A549 (cell line): ENCODE data around the gene IL2RA. TPM values are rescaled to one million over a fixed set of nuclear protein-coding genes. Genes with fewer than 3 reads are reported as not detected.

Source experiments
- ATAC-seq, 2 experiments: fragments of 200-7000 bp in 1 of 2; fragments of >200 bp in 1 of 2; cut with Nextera tagmentation in 1 of 2; cut with Tn5 transposase in 1 of 2; 3 replicates each; pipeline versions ENCODE4 v1.8.0 to v1.9.1; 2018 to 2020; ENCODE audit warnings: mild to moderate bottlenecking in 1 of 2, moderate library complexity in 1 of 2
- CTCF ChIA-PET: fragments of 300-600 bp; sonication (Branson Sonifier 250); formaldehyde crosslinking; extraction: SDS; loops from one replicate; lab custom pipeline; 2021; ENCODE audit warnings: antibody characterized with exemption, inconsistent platforms; lab: Yijun Ruan, JAX
- POLR2A ChIA-PET: fragments of 350-600 bp; formaldehyde crosslinking; extraction: SDS; loops from one replicate; lab custom pipeline; 2021; ENCODE audit warnings: antibody characterized with exemption, inconsistent platforms; lab: Yijun Ruan, JAX
- DNase-seq, 2 experiments: peaks; one replicate each; pipeline versions ENCODE4 v3.0.0 to v3.0.0-alpha.2; 2011 to 2016; ENCODE audit warnings: low read depth in 1 of 2, low spot score in 1 of 2
- FAIRE-seq: peaks from 2 replicates; lab custom pipeline; 2011; peaks lifted over from hg19 to GRCh38; lab: Jason Lieb, UNC
- H3K27ac ChIP-seq, 2 experiments: fragments of >200 bp; sonication (Bioruptor Twin); formaldehyde crosslinking; 3 replicates each; pipeline ENCODE4 v1.5.1; 2016 to 2017
- H3K4me1 ChIP-seq: fragments of >200 bp; sonication (Bioruptor Twin); formaldehyde crosslinking; 3 replicates; pipeline ENCODE4 v1.6.1; 2016
- H3K4me2 ChIP-seq: fragments of >200 bp; sonication (Bioruptor Twin); formaldehyde crosslinking; 3 replicates; pipeline ENCODE4 v1.6.1; 2016
- H3K4me3 ChIP-seq: fragments of >200 bp; sonication (Bioruptor Twin); formaldehyde crosslinking; 3 replicates; pipeline ENCODE4 v1.5.1; 2016
- H3K9me3 ChIP-seq: fragments of >200 bp; sonication (Bioruptor Twin); formaldehyde crosslinking; 3 replicates; pipeline ENCODE4 v1.6.1; 2016
- ATOH8 ChIP-seq: fragments of 250-450 bp; sonication (Bioruptor Pico); IDR thresholded peaks from 2 replicates; pipeline ENCODE4 v1.5.0; 2020; ENCODE audit warnings: low read depth, mild to moderate bottlenecking, moderate library complexity
- CBX8 ChIP-seq: fragments of 200-600 bp; sonication (generic); IDR thresholded peaks from 2 replicates; pipeline ENCODE4 v1.6.1; 2016
- CHD4 ChIP-seq: fragments of 200-600 bp; sonication (generic); IDR thresholded peaks from 2 replicates; pipeline ENCODE4 v1.6.1; 2016; ENCODE audit warnings: antibody characterized with exemption, mild to moderate bottlenecking, borderline replicate concordance
- CTCF ChIP-seq: fragments of >200 bp; sonication (Bioruptor Twin); formaldehyde crosslinking; IDR thresholded peaks from 3 replicates; pipeline ENCODE4 v1.5.1; 2016
- EHF ChIP-seq: fragments of 250-450 bp; sonication (Bioruptor Pico); IDR thresholded peaks from 2 replicates; pipeline ENCODE4 v1.5.0; 2020; ENCODE audit warnings: mild to moderate bottlenecking
- FOSB ChIP-seq: fragments of 250-450 bp; sonication (Bioruptor Pico); IDR thresholded peaks from 2 replicates; pipeline ENCODE4 v1.5.0; 2020; ENCODE audit warnings: mild to moderate bottlenecking, moderate library complexity
- FOSL2 ChIP-seq, 2 experiments: fragments of 450-650 bp in 1 of 2; fragments of >200 bp in 1 of 2; sonication (Bioruptor Twin) in 1 of 2; formaldehyde crosslinking; IDR thresholded peaks; 2 replicates each; pipeline versions ENCODE4 v1.5.0 to v1.6.1; 2016 to 2020; ENCODE audit warnings: mild to moderate bottlenecking in 1 of 2, moderate library complexity in 1 of 2
- FOXS1 ChIP-seq: fragments of 250-450 bp; sonication (Bioruptor Pico); IDR thresholded peaks from 2 replicates; pipeline ENCODE4 v1.5.0; 2020; ENCODE audit warnings: mild to moderate bottlenecking, moderate library complexity
- HDAC2 ChIP-seq: fragments of 200-600 bp; sonication (generic); IDR thresholded peaks from 2 replicates; pipeline ENCODE4 v1.6.1; 2016
- HOXA7 ChIP-seq: fragments of 250-450 bp; sonication (Bioruptor Pico); IDR thresholded peaks from 2 replicates; pipeline ENCODE4 v1.5.0; 2020; ENCODE audit warnings: mild to moderate bottlenecking, moderate library complexity
- HOXB13 ChIP-seq: fragments of 250-450 bp; sonication (Bioruptor Pico); IDR thresholded peaks from 2 replicates; pipeline ENCODE4 v1.5.0; 2020; ENCODE audit warnings: low read depth, mild to moderate bottlenecking, moderate library complexity
- HOXB5 ChIP-seq: fragments of 250-450 bp; sonication (Bioruptor Pico); IDR thresholded peaks from 2 replicates; pipeline ENCODE4 v1.5.0; 2020; ENCODE audit warnings: mild to moderate bottlenecking, moderate library complexity
- JUN ChIP-seq, 2 experiments: fragments of >200 bp; sonication (Bioruptor Twin); formaldehyde crosslinking; IDR thresholded peaks; 2 replicates in 1 of 2; 3 replicates in 1 of 2; pipeline ENCODE4 v1.6.1; 2016 to 2017
- JUNB ChIP-seq: fragments of >200 bp; sonication (Bioruptor Twin); formaldehyde crosslinking; IDR thresholded peaks from 2 replicates; pipeline ENCODE4 v1.6.1; 2016
- KDM1A ChIP-seq: fragments of 200-600 bp; sonication (generic); IDR thresholded peaks from 2 replicates; pipeline ENCODE4 v1.6.1; 2016; ENCODE audit warnings: low read depth, mild to moderate bottlenecking
- MAFK ChIP-seq: fragments of 450-650 bp; IDR thresholded peaks from 2 replicates; pipeline ENCODE4 v1.6.1; 2014; ENCODE audit not compliant: partially characterized antibody
- MAZ ChIP-seq: fragments of 150-350 bp; IDR thresholded peaks from 2 replicates; pipeline ENCODE4 v1.6.1; 2014; ENCODE audit warnings: antibody characterized with exemption, low read depth, low read length, borderline replicate concordance
- NFE2L2 ChIP-seq: fragments of 150-350 bp; conservative IDR thresholded peaks from 2 replicates; pipeline ENCODE4 v1.6.1; 2014; ENCODE audit warnings: low read length
- NR3C1 ChIP-seq: fragments of >200 bp; sonication (Bioruptor Twin); formaldehyde crosslinking; IDR thresholded peaks from 3 replicates; pipeline ENCODE4 v1.6.1; 2017
- PBX3 ChIP-seq: IDR thresholded peaks from 2 replicates; pipeline ENCODE4 v1.6.1; 2012
- PHF8 ChIP-seq: fragments of 200-600 bp; sonication (generic); IDR thresholded peaks from 2 replicates; pipeline ENCODE4 v1.6.1; 2016; ENCODE audit warnings: low read depth, mild to moderate bottlenecking, antibody characterized with exemption, moderate library complexity, borderline replicate concordance
- POLR2A ChIP-seq: IDR thresholded peaks from 2 replicates; pipeline ENCODE4 v1.6.1; 2012; ENCODE audit warnings: mild to moderate bottlenecking, low read length
- RAD21 ChIP-seq, 2 experiments: fragments of >200 bp in 1 of 2; sonication (Bioruptor Twin) in 1 of 2; formaldehyde crosslinking in 1 of 2; IDR thresholded peaks in 1 of 2; conservative IDR thresholded peaks in 1 of 2; 2 replicates in 1 of 2; 3 replicates in 1 of 2; pipeline ENCODE4 v1.6.1; 2012 to 2018; ENCODE audit warnings: inconsistent platforms in 1 of 2
- RARB ChIP-seq: fragments of 250-450 bp; sonication (Bioruptor Pico); IDR thresholded peaks from 2 replicates; pipeline ENCODE4 v1.8.0; 2021; ENCODE audit warnings: mild to moderate bottlenecking, moderate library complexity
- RCOR1 ChIP-seq: fragments of 150-350 bp; IDR thresholded peaks from 2 replicates; pipeline ENCODE4 v1.6.1; 2014; ENCODE audit warnings: antibody characterized with exemption, low read length, low read depth
- RFX5 ChIP-seq: fragments of 450-650 bp; IDR thresholded peaks from 2 replicates; pipeline ENCODE4 v1.7.1; 2014; ENCODE audit warnings: antibody characterized with exemption, mild to moderate bottlenecking, moderate library complexity
- RNF2 ChIP-seq: fragments of 200-600 bp; sonication (generic); IDR thresholded peaks from 2 replicates; pipeline ENCODE4 v1.6.1; 2016; ENCODE audit warnings: low read depth, mild to moderate bottlenecking, antibody characterized with exemption, moderate library complexity, borderline replicate concordance
- SREBF2 ChIP-seq: fragments of 450-650 bp; IDR thresholded peaks from 2 replicates; pipeline ENCODE4 v1.6.1; 2014; ENCODE audit warnings: mild to moderate bottlenecking, moderate library complexity
- TP53 ChIP-seq: fragments of 250-450 bp; sonication (Bioruptor Pico); IDR thresholded peaks from 2 replicates; pipeline ENCODE4 v1.5.0; 2021; ENCODE audit warnings: mild to moderate bottlenecking, moderate library complexity
- USF2 ChIP-seq: fragments of 450-650 bp; IDR thresholded peaks from 2 replicates; pipeline ENCODE4 v1.6.1; 2014; ENCODE audit warnings: antibody characterized with exemption
- ZNF302 ChIP-seq: fragments of 250-450 bp; sonication (Bioruptor Pico); IDR thresholded peaks from 2 replicates; pipeline ENCODE4 v1.9.0; 2021; ENCODE audit warnings: inconsistent platforms, mild to moderate bottlenecking, moderate library complexity
- ZSCAN20 ChIP-seq: fragments of 250-450 bp; sonication (Bioruptor Pico); IDR thresholded peaks from 2 replicates; pipeline ENCODE4 v1.8.0; 2022; ENCODE audit warnings: mild to moderate bottlenecking, moderate library complexity
- WGBS: methylation state at CpG from one replicate; pipeline ENCODE4 v1.1.6; 2017; ENCODE audit errors: missing lambda C conversion rate; 5-methylcytosine and 5-hydroxymethylcytosine counted together
- polyA plus RNA-seq, 4 experiments: library from polyadenylated mRNA; depleted of rRNA in 3 of 4; stranded (reverse); fragments of >200 nt; fragmentation: RNase III in 1 of 4; extraction: RNeasy Plus Mini Kit Qiagen cat#74134 plus additional on column Dnase treatment in 1 of 4; gene quantifications; 2 replicates in 3 of 4; 3 replicates in 1 of 4; pipeline ENCODE4 v1.2.3, GENCODE V29; 2011 to 2017

IL2RA gene
- polyA plus RNA-seq, 2 of the 4 experiments (the other 2 are of a cell fraction), result not detected

- WGBS, result 75% methylated on average over 5 of the region's 5 CpGs
- no peak for TF ChIP-seq RNF2
- no peak for TF ChIP-seq USF2
- TF ChIP-seq EHF, result no peak
- TF ChIP-seq MAFK, result no peak
- TF ChIP-seq JUN (IDR thresholded peaks at IDR 0.05), result no peak
- no peak for TF ChIP-seq ZNF302 (CRISPR knock-in tag)
- no peak for TF ChIP-seq HOXB5 (CRISPR knock-in tag)
- TF ChIP-seq RAD21 (conservative IDR thresholded peaks at IDR 0.05 in 1 of 2, IDR thresholded peaks at IDR 0.05 in 1 of 2), result no peak
- no peak for TF ChIP-seq MAZ
- no peak for TF ChIP-seq ZSCAN20 (CRISPR knock-in tag)
- no peak for TF ChIP-seq RFX5
- no peak for TF ChIP-seq FOSL2 (IDR thresholded peaks at IDR 0.05)
- TF ChIP-seq FOSL2 (CRISPR knock-in tag; IDR thresholded peaks at IDR 0.05), result no peak
- no peak for TF ChIP-seq HDAC2
- TF ChIP-seq FOXS1 (CRISPR knock-in tag), result no peak
- TF ChIP-seq NFE2L2, result no peak
- no peak for TF ChIP-seq FOSB (CRISPR knock-in tag)
- POLR2A ChIA-PET, result no interaction called here
- Histone ChIP-seq H3K9me3 (no peaks in the 10 kb centered on the region), H3K4me3 (no peak overlapping the region), H3K4me2 (no peak overlapping the region), H3K27ac (no peak overlapping the region), H3K4me1 (no peaks in the 10 kb centered on the region)
- ATAC-seq (no peak), DNase-seq (no peak), FAIRE-seq (no peak)
- CTCF ChIA-PET, result interaction anchor here (2.5 to 3.2 kb wide), 2 partner anchors 16 to 20 kb away, joined by 7 to 17 read pairs; no protein-coding TSS in a partner anchor
Measured at GRCh38 chr10:6070660-6071059, 8.5 kb upstream of the IL2RA start.

- no peak overlapping the region for H3K27ac ChIP-seq
- H3K4me2 ChIP-seq, result no peak overlapping the region
- DNase-seq, result no peak
- 36% methylated on average over 11 of the region's 11 CpGs for WGBS
- no peak overlapping the region for H3K4me3 ChIP-seq
- FAIRE-seq, result no peak
- no peak for TF ChIP-seq PHF8
- no peak for TF ChIP-seq CHD4
- ATAC-seq, result no peak
- no peaks in the 10 kb centered on the region for H3K9me3 ChIP-seq
- POLR2A ChIA-PET, result no interaction called here
- H3K4me1 ChIP-seq, result no peaks in the 10 kb centered on the region
- CTCF ChIA-PET, result interaction anchor here (3.2 to 3.3 kb wide), 2 partner anchors 17 to 18 kb away, joined by 13 to 17 read pairs; no protein-coding TSS in a partner anchor
Measured at GRCh38 chr10:6069081-6069931, 7.1 kb upstream of the IL2RA start.

- Histone ChIP-seq H3K27ac (no peak overlapping the region), H3K4me1 (no peaks in the 10 kb centered on the region), H3K4me2 (no peak overlapping the region), H3K4me3 (no peak overlapping the region), H3K9me3 (no peaks in the 10 kb centered on the region)
- FAIRE-seq, result no peak
- ATAC-seq, result no peak
- 76% methylated on average over 8 of the region's 8 CpGs for WGBS
- DNase-seq, result no peak
- ChIA-PET POLR2A (no interaction called here), CTCF (interaction anchor here (1.1 to 3.3 kb wide), 2 partner anchors 18 to 338 kb away, joined by 4 to 13 read pairs; no protein-coding TSS in a partner anchor)
- TF ChIP-seq HOXB13 (CRISPR knock-in tag) (no peak), POLR2A (no peak), RARB (CRISPR knock-in tag) (no peak), JUNB (no peak), SREBF2 (no peak), RAD21 (conservative IDR thresholded peaks at IDR 0.05 in 1 of 2, IDR thresholded peaks at IDR 0.05 in 1 of 2) (no peak), KDM1A (no peak), NR3C1 (no peak), TP53 (no peak), PBX3 (no peak), CTCF (no peak), ATOH8 (CRISPR knock-in tag) (no peak), CBX8 (no peak), RCOR1 (no peak), EHF (no peak), HOXA7 (CRISPR knock-in tag) (no peak), FOXS1 (CRISPR knock-in tag) (no peak)
Measured at GRCh38 chr10:6068422-6068821, 6.3 kb upstream of the IL2RA start.
